ENCODE measurements around the gene ESYT2.

ESYT2 gene

DNA sequence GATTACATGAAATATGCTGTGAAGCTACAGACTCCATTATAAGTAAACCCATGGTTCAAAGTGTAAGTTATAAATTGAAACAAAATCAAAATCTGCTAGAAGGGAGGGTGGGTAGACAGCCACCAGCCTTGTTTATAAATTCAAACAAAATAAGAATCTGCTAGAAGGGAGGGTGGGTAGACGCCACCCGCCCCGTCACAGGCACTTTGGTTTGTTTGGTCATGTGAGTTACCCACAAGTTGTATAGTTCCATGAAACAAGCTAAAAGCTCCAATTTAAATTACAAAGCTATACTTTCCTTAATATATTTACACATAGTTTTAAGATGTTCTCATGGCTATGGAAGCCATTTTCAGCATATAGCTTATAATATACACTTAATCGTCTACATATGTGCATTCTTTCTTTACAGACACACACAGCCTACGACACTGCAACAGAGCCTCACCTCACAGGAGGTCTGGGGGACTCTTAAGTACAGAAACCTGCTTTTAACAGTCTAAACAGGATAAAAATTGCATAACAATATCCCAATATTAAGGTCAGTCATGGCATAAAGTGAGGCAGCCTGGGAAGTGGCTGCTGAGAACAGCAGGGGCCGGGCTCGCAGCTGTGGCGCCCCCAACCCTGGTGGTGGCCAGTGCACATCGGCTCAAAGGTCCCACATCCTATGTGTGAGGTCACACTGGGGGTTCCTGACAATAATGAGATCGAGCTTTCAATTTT is 96.7 kb downstream of the ESYT2 start:
- TF ChIP-seq GATA2 (IDR thresholded peaks at IDR 0.05; ENCODE audit: low read depth, low read length): no peak
- no peak for TF ChIP-seq GATA3 (IDR thresholded peaks at IDR 0.05; ENCODE audit: low read depth, low read length)

- TF ChIP-seq GATA2 (IDR thresholded peaks at IDR 0.05; ENCODE audit: low read depth, low read length) (no peak), GATA3 (IDR thresholded peaks at IDR 0.05; ENCODE audit: low read depth, low read length) (no peak)
These were observed 97.5 kb downstream of the ESYT2 start for GRCh38 chr7:158731761-158732160.

DNA sequence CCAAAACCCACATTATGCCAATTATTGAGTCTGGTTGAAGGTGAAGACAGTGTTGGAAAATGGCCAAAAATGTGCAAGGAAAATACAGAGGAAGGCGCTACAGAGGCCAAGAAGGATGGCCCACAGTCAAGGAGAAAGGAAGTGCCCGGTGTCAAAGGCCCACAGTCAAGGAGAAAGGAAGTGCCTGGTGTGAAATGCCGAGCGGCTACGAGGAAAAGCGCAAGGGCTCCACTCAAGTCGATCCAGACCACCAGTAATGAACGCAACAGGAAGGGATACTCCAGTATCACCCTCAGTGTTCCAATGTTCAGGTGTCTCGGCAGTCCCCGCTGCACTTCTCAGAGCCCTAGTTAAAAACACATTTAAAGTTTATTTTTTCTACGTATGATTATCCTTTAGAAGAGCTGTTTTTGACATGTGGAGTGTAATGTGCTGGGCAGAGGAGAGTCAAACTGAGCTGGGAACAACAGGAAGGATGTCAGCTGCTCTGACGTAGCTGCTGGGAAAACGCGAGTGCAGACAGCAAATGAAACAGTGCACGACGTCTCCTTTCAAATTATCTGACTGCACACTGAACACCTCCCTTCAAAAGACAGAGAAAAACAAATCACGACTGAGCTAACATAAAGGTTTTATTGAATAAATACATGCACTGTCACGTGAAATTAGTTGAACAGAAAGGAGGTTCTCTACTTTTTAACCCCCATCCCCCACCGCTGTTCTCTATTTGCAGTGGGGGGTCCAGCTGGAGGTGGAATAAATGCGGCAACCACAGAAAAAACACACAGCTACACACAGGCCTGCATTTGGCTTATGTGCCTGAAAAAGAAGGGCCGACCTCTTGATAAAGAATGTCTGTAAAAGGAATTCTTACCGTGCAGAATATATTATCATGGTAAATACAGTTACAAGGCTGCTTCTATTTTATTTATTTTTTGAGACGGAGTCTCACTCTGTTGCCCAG is 98.6 kb downstream of the ESYT2 start:
- TF ChIP-seq GATA3 (IDR thresholded peaks at IDR 0.05; ENCODE audit: low read depth, low read length): no peak
- TF ChIP-seq GATA2 (IDR thresholded peaks at IDR 0.05; ENCODE audit: low read depth, low read length): no peak

DNA sequence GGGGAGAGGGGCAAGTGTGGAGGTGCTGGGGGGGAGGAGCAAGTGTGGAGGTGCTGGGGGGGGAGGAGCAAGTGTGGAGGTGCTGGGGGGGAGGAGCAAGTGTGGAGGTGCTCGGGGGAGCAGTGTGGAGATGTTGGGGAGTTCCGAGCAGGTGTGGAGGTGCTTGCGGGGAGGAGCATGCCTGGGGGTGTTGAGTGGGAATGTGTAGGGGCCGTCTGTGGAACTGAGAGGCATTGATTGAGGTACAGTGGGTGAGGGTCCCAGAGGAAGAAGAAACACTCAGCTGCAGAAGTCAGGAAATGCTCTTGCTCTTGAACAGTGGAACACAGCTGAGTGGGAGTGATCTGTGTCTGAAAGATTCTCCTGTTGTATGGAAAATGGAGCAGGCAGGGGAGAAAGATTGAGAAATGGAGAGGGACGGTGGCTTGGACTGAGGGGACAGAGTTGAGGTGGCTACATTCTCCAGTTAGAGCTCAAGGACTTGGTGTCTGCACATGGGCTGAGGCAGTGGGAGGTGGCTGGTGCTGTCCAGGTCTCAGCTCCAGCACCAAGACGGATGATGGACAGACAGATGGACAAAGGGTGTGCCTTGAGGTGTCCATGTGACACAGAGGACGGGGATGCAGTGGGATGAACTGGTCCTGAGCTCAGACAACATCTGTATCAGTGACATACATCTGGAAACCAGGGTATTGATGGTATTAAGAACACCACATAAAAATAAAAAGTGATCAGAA is 99.5 kb downstream of the ESYT2 start:
- no peak for TF ChIP-seq GATA3 (IDR thresholded peaks at IDR 0.05; ENCODE audit: low read depth, low read length)
- TF ChIP-seq GATA2 (IDR thresholded peaks at IDR 0.05; ENCODE audit: low read depth, low read length): no peak

GRCh38 chr7:158728911-158729645 is 100.2 kb downstream of the ESYT2 start:
- TF ChIP-seq GATA2 (IDR thresholded peaks at IDR 0.05; ENCODE audit: low read depth, low read length): no peak
- no peak for TF ChIP-seq GATA3 (IDR thresholded peaks at IDR 0.05; ENCODE audit: low read depth, low read length)

GRCh38 chr7:158727690-158728089 is 101.6 kb downstream of the ESYT2 start:
- no peak for TF ChIP-seq GATA3 (IDR thresholded peaks at IDR 0.05; ENCODE audit: low read depth, low read length)
- TF ChIP-seq GATA2 (IDR thresholded peaks at IDR 0.05; ENCODE audit: low read depth, low read length): no peak

- TF ChIP-seq GATA2 (IDR thresholded peaks at IDR 0.05; ENCODE audit: low read depth, low read length) (no peak), GATA3 (IDR thresholded peaks at IDR 0.05; ENCODE audit: low read depth, low read length) (no peak)
These were observed 103.0 kb downstream of the ESYT2 start for GRCh38 chr7:158726277-158726807.

- TF ChIP-seq GATA3 (IDR thresholded peaks at IDR 0.05; ENCODE audit: low read depth, low read length): no peak
- no peak for TF ChIP-seq GATA2 (IDR thresholded peaks at IDR 0.05; ENCODE audit: low read depth, low read length)
These were observed 103.9 kb downstream of the ESYT2 start for GRCh38 chr7:158725506-158725800.

- TF ChIP-seq GATA2 (IDR thresholded peaks at IDR 0.05; ENCODE audit: low read depth, low read length) (no peak), GATA3 (IDR thresholded peaks at IDR 0.05; ENCODE audit: low read depth, low read length) (no peak)
These were observed 104.4 kb downstream of the ESYT2 start for GRCh38 chr7:158724658-158725505.

- TF ChIP-seq GATA3 (IDR thresholded peaks at IDR 0.05; ENCODE audit: low read depth, low read length) (no peak), GATA2 (IDR thresholded peaks at IDR 0.05; ENCODE audit: low read depth, low read length) (no peak)
These were observed 105.5 kb downstream of the ESYT2 start for GRCh38 chr7:158723714-158724385.

GRCh38 chr7:158723266-158723665 is 106.0 kb downstream of the ESYT2 start:
- no peak for TF ChIP-seq GATA3 (IDR thresholded peaks at IDR 0.05; ENCODE audit: low read depth, low read length)

DNA sequence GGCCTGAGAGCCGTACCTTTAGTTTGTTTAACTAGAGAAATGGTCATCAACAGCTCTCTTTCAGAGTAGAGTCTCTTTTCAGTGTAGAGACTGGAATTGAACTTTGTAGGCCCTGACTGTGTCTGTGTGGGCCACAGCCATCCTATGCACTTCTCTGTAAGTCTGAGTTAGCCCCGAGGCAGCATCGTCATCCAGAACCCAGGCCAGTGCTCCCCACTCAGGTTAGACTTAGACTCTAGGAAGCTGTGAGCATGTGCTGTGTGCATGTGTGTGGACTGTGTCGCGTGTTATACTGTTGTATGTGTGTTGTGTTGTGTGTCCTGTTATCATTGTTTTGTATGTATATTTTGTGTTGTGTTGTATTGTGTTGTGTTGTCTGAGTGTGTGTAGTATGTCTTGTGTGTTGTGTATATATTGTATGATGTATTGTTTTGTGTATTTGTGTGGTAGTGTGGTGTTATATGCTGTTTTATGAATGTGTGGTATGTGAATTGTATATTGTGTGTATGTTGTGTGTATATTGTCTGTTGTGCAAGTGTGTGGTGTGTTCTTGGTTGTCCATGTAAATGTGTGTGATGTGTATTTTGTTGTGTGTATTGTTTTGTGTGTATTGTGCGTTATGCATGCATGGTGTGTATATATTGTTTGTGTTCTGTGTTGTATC is 106.6 kb downstream of the ESYT2 start:
- TF ChIP-seq GATA3 (IDR thresholded peaks at IDR 0.05; ENCODE audit: low read depth, low read length) (no peak), GATA2 (IDR thresholded peaks at IDR 0.05; ENCODE audit: low read depth, low read length) (no peak)

Measured in SH-SY5Y (cell line).